Stimulated activated CD8-positive, alpha-beta memory T cell treated with anti-CD3 and anti-CD28 coated beads, Interleukin-2, amount 100 ng/mL, for 1 hour (primary cell): ENCODE measurements around the gene RENBP.
A peak's percentile ranks its signal among the peaks of the same experiment; 100 is the strongest.

ENCODE experiments used
- DNase-seq, 2 donors: peaks; one replicate each; pipeline ENCODE4 v3.0.0-alpha.2; 2020; ENCODE audit warnings: low read depth in 2 of 2

RENBP gene

GRCh38 chrX:153954558-153955227, 10.2 kb upstream of the RENBP start:
- DNase-seq = no peak

DNA sequence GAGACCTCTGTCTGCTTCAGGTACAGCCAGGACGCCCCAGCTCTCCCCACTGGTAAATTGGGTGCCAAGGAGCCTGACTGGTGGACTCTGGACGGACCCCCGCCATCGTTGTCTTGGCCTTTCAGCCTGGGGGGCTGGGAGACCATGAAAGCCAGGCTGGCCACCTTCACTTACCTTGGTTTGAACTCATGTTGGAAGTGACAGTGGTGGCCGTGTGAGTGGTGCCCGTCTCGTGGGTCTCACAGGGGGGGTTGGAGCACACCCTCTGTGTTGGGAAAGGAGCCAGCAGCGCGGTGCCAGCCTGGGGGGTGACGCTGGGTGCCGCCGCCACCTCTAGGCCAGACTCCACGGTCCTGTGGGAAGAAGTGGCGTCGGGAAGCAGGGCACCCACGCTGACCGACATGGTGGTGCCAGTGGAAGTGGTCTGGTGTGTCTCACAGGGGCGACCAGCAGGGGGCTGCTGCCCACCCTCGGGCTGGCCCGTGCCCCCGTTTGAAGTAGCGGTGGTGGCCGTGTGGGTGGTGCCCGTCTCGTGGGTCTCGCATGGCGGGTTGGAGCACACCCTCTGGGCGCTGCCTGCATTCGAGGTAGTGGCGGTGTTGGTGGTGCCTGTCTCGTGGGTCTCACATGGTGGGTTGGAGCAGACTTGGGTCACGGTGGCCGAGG, 9.6 kb upstream of the RENBP start:
- no peak for DNase-seq

- DNase-seq = peak; percentile 48 to 65
These were observed 8.9 kb upstream of the RENBP start for GRCh38 chrX:153953342-153953830.

DNA sequence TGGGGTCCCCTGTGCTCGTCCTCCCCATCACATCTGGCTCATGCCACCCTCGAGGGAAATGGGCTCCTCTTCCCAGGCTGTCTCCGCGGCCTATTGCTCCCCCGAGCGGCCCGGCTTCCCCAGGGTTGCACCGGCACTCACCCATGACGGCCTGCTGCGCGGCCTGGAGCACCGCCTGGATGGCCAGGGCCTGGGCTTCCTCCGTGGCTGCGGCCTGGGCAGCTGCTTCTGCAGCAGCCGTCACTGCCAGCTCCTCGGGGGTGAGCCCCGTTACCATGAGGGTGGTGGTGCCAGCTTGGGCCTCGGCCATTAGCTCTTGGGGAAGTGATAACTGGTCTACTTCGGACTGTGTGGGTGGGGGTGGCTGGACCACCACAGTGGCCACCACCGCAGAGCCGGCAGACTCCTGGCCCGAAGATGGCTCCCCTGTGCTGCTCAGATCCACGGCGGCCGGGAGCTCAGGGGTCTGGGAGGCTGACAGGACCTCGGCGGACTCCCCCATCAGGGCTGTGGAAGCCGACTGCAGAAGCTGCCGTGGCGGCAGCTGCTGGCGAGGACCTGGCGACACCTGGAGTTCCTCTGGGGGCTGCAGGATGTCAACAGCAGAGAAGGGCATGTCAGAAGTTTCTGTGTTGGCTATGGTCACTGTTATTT, 8.1 kb upstream of the RENBP start:
- DNase-seq = no peak

DNA sequence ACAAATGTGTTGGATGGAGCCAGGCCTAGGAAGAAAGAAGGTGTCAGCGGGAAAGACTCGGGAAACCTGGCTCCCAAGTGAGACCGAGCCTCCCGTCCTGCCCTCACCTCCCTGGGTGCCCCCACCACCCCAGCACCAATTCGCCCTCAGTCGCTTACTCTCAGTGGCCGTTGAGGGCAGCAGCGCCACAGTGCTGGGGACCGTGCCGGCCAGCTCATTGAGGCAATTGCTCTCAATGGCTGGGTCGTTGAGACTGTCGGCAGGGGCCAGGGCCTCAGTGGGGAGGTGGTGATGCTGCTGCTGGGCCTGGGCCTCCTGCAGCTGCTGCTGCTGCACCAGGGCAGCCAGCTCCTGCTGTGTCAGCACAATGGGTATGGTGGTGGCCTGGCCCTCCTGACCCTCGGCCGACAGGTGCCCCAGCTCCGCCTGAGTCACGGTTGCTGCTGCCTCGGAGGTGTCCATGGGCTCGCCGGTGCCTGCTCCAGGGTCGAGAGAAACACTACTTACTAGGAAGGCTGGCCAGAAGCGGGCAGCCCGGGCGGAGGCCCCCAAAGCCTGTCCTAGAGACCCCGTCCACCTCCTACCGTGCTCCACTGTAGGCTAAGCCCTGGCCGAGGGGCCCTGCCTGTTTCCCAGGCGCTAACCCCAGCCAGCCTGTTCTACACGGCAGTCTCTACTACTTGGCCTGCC, 7.4 kb upstream of the RENBP start:
- no peak for DNase-seq

- no peak for DNase-seq
These were observed 5.7 kb upstream of the RENBP start for GRCh38 chrX:153950127-153950526.

GRCh38 chrX:153948847-153949805, 4.7 kb upstream of the RENBP start:
- DNase-seq = no peak

DNA sequence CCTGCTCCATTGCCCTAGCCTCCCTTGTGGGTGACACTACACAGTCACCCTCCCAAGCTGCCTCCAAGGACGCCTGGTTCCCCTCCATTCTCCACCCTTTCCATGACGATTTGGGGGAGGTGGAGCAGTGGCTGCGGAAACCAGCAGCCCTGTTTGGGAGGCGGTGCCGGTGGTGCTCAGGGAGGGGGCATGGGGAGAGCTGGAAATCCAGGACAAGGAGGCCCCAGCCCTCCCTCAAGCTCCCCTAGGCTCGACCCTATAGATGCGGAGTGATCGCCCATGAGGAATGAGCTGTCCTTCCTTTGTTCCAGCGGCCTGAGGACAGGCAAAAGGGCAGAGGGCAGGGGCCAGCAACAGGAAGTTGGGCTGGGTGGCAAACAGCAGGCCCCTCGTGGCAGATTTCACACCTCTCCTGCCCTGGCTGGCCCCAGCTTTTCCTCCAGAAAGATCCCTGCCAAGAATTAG, 3.6 kb upstream of the RENBP start:
- no peak for DNase-seq

- DNase-seq = peak; percentile 50 to 61
These were observed 2.7 kb upstream of the RENBP start for GRCh38 chrX:153947009-153947769.

- no peak for DNase-seq
These were observed 1.8 kb upstream of the RENBP start for GRCh38 chrX:153945956-153946943.

- DNase-seq = no peak
These were observed 332 bp upstream of the RENBP start for GRCh38 chrX:153944800-153945150.

DNA sequence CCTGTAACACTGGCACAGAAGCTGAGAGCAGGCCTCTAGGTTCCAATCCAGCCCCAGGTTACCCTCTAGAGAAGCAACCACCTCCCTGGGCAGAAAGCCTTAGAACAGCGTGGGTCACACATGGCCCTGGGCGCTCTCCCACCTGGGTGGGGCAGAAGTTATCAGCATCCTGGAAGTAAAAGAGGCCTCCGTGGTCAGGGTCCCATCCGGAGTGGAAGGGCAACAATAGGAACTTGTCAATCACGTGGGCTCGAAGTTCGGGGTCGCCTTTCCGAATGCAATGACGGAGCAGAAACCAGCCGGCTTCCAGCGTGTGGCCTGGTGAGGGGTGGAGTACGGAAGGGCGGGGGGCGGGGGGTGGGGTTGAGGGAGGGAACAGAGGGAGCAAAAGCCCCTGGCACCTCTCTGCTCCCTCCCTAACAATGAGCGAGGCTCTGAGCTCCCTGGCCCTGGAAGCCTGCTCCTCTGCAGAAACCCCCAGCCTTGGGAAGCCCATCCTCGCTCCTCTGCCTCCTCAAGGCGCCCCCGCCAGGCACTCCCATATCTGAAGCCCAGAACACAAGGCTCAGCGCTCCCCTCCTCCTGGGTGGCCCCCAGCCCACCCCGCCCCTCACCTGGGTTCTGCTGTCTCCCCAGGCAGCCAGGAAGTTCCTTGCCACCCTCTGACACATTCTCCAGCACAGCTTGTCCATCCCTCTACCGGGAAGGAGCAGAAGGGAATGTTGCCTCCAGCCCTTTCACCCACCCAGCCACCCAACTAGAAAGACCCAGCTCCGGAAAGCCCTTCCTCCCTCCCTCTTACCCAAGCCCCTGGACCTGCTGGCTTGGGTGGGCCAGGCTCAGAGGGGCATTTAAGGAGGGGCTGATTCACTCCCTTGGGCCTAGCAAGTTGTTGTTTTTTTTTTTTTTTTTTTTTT, 2.8 kb downstream of the RENBP start:
- no peak for DNase-seq

- no peak for DNase-seq
These were observed 4.9 kb downstream of the RENBP start for GRCh38 chrX:153939573-153939972.

DNA sequence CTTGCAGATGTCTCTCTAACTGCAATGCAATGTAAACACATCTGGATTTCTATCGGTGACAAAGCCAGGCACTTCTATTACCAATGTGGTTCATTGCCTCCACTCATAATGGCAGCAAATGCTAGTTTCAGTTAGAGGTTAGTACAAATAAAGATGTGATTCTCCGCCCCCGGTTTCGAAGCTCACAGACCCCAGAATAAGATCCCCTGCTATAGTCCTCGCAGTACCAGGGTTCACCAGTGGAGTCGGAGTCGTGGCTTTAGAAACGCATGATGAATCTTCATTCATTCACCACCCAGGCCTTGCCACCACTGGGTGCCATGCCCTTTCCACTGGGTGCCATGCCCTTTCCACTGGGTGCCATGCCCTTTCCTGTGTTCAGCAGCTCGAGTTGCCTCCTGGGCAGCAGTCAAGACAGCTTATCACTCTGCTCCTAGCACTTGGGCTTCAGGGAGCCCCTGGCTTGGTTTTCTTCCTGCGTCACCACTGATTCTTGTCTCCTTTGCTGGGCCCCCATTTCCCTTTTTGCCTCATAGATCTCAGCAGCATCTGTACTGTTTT, 6.1 kb downstream of the RENBP start:
- DNase-seq = no peak

- DNase-seq = no peak
These were observed 7.4 kb downstream of the RENBP start for GRCh38 chrX:153937056-153937455.

DNA sequence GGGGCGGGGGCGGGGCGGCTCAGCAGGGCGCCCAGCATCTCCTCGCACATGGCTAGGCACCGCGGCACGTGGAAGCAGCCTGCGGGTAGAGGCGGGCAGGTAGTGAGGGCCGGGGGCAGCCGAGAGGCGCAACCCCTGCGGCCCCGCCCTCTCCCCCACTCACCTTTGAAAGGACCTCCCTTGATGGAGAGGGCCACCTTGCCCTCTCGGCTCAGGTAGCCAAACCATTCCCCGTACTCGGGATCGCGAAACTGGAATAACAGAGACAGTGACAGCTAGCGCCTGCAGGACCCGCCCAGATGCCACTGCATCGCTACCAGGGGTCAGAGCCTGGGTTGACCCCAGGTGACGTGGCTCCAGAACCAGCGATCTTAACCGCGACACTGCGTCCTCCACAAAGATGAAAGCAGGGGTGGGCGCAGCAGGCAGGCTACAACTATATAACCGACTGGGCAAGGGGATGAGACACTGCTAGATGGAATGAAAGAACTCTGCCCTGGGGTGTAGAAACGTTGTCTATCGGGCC, 9.1 kb downstream of the RENBP start:
- no peak for DNase-seq

GRCh38 chrX:153934762-153935325, 9.6 kb downstream of the RENBP start, which contains the start of gene NAA10:
Gene NAA10 (minus strand): TSS chrX:153935037. CDS start chrX:153934904, 133 bp downstream.
- DNase-seq = peak in 1 of 2 donors; percentile 34
